RKO (cell line): ENCODE results near the gene CYP4F11.
A peak's percentile ranks its signal among the peaks of the same experiment; 100 is the strongest.
"Not testable (repeated sequence)": the region's sequence is repeated elsewhere in the genome, so short reads cannot be mapped to it uniquely, and the experiment has no call there.

ENCODE experiments used
- DNase-seq: peaks from one replicate; pipeline ENCODE4 v3.0.0-alpha.2; 2016; ENCODE audit warnings: low spot score

CYP4F11 gene

GRCh38 chr19:15874821-15875474 lies 59.4 kb downstream of the CYP4F11 start:
- no peak for DNase-seq

DNA sequence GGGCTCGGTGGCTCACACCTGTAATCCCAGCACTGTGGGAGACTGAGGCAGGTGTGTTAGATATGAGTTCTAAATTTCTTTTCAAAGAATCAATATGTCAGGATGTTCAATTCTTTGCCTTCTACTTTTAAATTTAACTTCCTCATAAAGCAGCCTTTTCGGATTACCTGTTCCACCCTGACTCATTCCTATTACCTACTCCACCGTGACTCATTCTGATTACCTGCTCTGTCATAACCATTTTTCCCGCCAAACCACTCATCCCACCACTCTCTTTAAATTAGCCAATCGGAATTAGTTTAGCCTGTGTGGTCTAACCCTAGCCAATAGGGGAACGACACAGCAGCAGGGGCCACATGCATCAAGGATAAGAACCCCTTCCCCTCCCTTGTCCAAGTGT lies 60.6 kb downstream of the CYP4F11 start:
- DNase-seq: not testable (repeated sequence)

DNA sequence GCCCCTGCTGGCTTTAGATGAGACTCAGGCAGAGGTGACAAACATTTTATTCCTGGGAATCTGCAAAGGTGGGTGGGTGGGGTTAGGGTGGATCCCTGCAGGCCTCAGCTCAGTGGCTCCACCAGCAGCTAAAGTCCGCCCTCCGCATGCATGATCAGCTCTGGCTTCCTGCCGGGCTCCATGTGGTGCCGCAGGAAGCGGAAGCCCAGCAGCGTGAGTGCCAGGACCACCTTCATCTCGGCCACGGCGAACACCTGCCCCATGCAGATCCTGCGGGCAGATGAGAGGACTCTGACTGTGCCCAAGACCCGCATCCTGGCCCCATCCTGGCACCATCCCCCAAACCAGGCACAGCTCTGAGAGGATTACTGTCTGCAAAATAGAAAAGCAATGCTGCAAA lies 62.8 kb downstream of the CYP4F11 start:
- no peak for DNase-seq

DNA sequence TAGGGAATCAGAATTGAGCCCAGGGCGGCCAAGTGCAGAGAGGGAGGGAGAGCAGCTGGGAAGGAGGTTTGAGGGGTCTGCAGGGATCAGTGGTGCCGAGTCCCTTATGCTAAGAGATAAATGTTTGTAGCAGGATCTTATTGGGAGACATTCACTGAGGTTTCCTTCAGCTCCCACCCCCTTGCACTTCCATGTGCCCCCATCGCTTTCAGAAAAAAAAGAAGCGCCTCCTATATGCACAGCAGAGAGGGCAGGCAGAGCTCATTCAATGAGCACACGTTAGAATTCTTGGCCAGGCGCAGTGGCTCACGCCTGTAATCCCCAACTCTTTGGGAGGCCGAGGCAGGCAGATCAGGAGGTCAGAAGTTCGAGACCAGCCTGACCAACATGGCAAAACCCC lies 64.5 kb downstream of the CYP4F11 start:
- DNase-seq: no peak

- DNase-seq: peak; percentile 52
Observed at GRCh38 chr19:15869109-15869555, 65.2 kb downstream of the CYP4F11 start.

GRCh38 chr19:15866636-15867035 lies 67.7 kb downstream of the CYP4F11 start:
- DNase-seq: no peak

DNA sequence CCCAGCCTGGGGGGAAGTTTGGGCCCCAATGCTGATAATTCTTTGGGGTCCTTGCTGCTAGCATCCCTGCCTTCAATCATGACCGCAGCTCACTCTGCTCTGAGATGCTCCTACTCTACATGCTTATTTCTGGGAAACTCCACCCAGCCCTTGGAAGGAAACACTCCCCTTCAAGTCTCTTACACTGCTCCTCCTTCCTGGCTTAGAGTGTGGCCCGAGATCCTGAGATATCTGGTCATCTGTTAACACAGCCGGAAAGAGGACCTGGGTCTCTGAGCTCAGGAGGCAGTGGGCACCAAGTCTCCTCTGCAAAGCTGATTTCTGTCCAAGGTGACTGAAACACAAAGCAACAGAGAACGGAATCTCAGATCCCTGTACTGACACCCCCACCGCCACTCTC lies 69.5 kb downstream of the CYP4F11 start:
- no peak for DNase-seq

- peak; percentile 32 for DNase-seq
Observed at GRCh38 chr19:15863272-15863671, 71.1 kb downstream of the CYP4F11 start.

DNA sequence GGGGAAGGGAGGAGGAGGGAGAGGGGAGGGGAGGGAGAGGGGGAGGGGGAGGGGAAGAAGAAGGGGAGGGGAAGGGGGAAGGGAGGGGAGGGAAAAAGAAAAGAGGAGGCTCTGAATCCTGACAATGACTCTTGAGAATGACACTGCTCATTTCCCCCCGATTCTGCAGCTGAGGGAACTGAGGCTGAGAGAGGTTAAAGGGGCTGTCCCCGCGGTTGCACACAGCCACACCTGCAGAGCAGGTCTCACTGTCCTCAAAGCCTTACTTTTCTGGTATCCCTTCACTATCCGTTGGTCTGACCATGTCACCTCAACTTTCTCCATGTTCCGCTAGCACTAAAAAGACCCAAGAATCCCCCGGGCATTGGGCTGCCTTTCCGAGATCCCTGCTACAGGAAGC lies 71.9 kb downstream of the CYP4F11 start:
- DNase-seq: no peak
